HG03025 (cell line): ENCODE data around the gene DACH1.

Source experiments
- ATAC-seq: cut with Tn5 transposase; IDR thresholded peaks from one replicate; pipeline ENCODE4 v1.9.1; 2021; ENCODE audit warnings: mild to moderate bottlenecking, moderate library complexity; ENCODE audit not compliant: unreplicated experiment, low FRiP score

DACH1 gene

DNA sequence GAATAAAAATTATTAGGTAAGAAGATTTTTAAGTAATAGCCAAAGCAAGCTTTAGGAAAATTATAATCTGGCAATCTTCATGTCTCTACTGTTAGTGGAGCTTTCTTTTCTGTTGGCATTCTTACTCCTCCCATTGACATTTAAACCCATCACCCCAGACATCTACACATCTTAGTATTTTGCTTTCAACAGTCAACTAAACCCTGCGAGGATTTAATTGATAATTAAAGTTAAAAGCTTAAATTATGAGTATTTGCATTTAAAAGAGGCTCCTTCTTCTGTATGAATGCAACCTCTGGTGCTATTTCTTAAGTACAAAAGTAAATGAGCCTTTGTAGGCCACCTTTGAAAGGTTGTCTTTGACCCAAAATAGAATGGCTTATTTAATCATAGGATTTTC, 148.1 kb downstream of the DACH1 start:
- no peak for ATAC-seq

DNA sequence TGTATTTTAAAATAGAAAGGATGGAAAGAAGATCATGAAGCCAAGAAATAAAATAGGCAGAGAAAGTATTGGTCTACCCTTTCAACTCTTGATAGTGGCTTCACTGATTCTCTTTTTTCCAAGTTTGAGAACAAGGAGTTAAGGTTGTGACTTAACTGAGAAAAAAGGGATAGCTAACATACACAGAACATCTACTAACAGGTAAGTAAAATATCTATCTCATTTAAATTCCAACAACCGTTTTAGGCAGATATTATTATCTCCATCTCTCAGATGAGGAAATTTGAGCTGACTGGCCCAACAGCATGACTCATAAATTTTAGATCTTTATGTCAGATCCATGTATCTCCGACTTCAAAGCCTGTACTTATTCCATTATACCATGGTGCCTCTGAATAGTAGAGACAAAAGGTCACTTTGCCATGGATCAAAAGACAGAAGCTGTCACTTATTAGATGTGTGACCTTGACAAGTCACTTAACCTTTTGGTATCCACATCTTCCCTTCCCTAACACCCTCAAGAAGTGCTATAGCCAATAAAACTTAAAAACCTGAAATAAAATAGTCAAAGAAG, 152.1 kb downstream of the DACH1 start:
- no peak for ATAC-seq

DNA sequence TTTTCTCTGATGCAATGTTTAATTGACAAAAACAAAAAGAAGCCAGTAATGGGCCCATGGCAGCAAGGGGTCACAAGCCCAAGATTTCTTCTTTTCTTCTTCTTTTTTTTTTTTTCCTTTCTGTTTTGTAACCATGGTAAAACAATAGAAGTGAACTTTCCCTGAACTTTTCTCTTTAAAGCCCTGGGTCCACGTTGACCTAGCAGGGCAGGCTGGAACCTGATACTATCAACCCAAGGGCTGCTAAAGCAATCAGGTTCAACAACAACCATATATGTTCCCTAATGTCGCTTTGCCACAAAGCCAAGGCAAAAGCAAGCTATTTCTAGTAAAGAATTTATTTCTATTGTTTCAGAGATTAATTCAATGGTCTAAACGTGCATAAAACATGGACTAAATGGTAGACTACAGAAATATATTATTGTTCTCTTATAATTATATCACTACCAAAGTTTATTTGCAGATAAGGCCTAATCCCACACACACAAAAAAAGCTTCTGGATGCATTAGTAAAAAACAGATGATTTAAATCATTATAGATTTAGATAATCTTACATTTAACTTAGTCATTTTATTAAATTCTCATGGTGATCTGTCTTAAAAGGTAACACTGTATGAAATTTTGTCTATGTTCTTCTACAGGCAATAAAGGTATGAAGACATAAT, 153.9 kb downstream of the DACH1 start:
- ATAC-seq, result no peak

DNA sequence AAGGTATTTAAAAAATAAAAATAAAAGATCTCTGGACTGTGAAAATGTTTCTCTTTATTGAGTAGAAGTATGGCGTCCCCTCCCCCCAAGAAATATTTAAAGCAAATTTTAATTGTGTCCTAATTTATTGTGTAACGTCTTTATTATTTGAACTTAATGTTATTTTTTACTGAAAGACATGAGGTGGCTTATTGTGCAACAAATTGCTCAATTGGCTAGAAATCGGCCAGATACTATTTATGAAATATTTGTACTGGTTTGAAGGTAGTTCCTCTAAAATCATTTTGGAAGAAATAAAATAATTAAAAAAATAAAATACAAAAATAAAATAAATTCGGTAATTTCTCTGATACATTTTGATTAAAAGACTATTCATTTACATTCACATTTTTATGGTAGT, 162.3 kb downstream of the DACH1 start:
- ATAC-seq, result no peak

DNA sequence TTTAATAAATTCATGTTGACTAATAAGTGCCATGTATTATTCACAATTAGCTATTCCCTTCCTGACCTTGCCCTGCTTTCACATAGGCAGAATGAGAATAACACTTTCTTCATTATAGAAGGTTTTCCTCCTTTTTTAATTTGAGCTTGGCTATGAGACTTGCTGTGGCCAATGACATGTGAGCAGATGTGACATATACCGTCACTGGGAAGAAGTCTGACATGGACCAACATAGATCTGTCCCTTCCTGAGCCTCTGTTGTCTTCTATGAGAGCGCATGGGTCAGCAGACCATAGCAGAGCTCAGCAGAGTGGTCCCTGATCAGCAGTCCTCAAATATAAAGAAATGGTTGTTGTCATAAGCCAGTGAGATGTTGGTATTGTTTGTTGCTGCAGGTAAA, 163.9 kb downstream of the DACH1 start:
- no peak for ATAC-seq

DNA sequence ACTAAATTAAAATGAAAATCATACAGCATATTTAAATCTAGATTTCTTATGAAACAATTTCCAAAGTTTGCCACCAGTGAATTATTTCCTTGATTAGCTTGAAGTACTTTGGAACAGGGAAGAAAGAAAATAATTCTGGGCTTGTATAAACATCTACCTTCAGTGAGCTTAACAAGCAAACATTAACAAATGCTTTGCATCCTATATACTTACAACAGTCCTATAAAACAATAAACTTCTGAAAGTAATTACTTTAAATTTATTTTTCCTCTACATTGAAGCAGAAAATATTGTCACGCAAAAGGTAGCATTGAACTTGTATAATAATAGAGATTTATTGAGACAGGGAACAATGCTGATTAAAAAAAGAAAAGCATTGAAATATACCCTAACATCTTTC, 164.8 kb downstream of the DACH1 start:
- no peak for ATAC-seq

DNA sequence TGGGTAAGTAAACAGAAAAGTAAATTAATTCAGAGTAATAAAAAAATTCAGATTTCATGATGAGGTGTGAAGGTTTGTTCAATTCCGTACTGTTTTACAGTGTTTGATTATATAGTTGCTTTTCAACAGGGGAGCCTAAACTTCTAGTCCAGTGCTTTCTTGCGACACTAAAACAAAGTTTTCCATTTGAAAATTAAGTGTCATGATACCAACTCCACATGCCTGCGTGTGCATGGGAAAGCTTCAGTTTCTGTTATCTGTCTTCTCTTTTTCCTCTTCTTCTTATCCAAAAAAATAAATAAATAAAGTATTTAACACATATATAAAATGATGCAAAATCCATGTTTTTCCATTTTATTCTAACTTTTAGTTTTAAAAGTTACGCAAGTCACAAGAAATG, 165.3 kb downstream of the DACH1 start:
- ATAC-seq, result no peak

DNA sequence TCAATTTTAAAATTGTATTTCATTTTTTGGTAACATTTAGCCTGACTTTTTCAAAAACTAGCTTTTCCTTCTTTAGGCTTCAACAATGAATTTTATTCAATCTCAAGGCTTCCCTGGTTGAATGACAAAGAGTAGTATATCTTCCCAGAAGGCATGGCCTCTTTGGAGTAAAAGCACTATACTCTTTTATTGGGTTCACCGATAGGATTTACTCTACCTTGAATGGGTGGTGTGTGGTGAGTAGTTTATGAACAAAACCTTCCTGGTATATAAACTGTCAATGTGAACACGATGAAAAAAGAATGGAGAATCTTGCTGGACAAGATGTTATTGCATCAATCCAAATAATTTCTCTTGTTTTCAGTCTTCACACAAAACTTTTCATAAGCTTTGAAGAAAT, 167.7 kb downstream of the DACH1 start:
- no peak for ATAC-seq

DNA sequence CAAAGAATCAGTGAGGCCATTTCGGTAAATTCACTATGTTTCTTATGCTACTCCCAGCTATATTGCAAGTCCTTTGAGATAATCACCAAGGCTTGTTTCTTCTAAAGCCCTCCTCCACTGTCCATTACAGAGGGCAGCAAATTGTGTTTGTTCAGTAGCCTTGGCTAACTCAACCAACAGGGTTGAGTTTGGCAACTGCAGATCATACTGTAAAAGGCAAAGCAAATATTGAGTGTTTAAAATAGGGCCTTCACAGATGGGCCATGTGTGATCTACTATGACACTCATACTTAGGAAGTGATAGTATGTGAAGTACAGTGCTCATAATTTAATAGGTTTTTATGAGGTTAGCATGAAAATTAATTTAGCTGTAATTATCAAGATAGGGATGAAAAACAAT, 171.3 kb downstream of the DACH1 start:
- no peak for ATAC-seq

DNA sequence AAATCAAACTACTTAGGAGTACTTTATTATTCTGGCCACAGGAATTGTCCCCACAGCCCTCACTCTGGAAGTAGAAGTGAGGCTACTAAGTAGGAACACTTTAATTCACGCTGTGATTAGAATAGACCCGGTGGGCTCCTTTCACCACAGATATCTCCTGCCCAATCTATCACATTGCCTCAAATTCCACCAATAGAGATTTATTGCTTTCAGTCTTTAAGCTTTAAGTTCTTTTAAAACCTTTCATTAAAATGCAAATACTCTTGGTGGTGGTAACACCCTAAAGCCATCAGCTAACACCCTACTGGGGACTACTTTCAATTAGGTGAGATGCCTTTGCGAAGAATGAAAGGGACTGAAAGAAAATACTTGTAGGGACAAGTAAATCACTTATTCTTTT, 181.9 kb downstream of the DACH1 start:
- ATAC-seq, result no peak

DNA sequence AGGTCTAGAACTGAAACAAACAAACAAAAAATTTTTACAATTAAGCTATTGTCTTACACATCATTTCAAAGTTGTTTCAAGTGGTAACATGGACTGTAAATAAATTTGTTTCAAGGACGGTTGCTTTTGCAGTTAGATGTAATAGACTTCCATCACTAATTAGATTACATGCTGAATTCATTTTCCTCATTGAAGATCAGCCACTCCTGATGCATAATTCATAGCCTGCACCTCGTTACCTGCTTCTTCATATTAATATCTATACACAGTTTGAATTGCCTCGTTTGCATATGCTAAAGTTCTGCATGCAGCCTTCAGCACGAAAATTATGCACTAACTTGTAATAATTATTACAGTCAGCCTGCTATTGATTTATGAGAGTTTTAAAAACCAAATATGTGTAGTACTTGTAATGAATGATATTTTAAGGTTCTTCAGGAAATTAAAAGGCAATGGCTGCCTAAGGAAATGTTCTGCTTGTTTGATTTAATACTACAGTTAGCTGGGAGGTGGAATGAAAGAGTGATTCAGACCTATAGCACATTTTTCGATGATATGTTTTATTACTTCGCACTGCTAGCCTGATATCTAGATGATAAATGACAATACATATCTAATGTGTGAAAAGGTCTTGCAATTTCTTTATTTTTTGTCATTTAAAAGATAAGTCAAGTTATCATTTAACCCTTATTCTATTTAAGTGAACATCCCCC, 184.9 kb downstream of the DACH1 start:
- no peak for ATAC-seq

DNA sequence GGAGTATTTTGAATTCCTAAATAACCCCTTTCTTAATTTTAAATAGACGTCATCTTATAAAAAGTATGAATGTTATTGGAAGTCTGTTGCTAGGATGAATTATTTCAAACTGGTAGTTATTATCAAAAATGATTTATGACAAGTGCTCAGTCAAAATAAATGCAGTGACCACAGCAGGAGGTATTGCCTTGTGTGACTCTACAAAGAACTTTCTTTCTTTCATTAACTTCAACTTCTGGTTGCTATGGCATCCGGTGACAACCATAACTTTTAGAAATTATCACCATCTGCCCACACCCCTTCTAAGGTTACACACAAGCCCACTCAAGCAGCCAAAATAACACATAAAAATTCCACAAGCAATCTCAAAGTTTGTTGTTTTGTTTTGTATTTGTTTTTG, 189.9 kb downstream of the DACH1 start:
- no peak for ATAC-seq

DNA sequence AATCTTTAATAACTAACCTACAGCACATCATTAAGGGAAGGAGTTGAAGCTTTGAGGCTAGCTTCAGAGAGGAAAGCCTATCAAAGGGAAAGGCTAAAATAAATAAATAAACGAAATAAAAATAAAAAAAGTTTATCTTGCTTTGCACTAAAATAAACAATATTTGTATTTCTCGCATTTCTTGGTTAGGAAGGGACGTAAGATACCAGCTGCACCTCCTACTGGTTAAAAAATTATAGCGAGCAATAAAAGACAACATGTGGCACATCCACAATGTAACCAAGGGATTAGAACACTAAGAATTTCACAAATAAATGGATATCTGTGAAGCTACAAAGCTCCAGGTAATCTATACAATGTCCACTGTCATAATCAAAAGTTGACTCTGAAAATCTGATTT, 194.5 kb downstream of the DACH1 start:
- no peak for ATAC-seq

DNA sequence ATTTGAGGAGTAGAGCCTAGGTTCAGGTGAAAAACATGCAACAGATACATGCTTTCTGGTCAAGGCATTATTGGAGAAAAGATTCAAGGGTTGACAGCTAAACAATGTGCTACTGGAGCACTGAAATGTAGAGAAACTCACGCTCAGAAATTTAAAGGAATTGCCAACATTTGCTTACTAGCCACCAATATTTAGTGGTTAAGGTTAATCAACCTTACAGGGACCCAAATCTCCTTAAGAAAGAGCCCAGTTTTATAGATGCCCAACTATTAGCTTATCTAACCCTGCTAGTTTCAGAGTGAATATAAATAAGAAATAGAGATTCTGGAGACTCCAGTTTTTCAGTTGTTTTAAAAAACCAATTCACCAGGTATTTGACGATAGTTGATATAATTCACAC, 203.6 kb downstream of the DACH1 start:
- no peak for ATAC-seq

DNA sequence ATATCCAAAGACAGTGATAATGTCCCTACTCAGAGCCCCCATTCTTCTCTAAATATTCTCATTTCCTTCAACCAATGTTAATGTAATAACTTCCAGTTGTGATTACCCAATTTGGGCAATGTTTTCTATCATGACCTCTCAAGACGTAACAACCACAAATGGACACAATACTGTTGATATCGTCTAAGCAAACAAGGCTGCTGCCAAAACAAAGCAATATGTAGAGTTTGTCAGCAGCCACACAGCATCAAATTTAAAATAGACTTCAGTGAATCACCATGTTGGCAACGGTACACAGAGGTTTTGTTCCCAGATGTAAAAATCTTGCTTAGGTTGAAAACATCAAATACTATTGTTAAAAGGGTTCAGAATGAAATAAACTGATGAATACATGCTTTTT, 205.1 kb downstream of the DACH1 start:
- ATAC-seq, result no peak

DNA sequence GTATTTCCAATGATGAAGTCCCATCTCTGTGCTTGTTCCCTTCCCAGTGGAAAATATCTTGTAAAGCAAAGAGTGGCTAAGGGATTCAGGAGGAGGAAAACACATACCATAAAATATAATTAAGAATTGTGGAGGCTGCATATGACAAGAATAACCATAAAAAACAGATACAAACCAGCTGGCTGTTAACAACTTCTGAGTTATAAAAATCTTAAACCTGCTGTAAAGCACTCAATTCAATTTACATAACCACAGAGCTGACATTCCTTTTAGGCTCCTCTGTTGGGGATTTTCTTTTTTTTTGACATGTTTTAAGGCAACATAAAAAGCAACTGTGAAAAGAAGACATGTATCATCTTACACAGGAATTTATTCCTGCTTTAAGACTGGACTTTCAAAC, 207.6 kb downstream of the DACH1 start:
- no peak for ATAC-seq

DNA sequence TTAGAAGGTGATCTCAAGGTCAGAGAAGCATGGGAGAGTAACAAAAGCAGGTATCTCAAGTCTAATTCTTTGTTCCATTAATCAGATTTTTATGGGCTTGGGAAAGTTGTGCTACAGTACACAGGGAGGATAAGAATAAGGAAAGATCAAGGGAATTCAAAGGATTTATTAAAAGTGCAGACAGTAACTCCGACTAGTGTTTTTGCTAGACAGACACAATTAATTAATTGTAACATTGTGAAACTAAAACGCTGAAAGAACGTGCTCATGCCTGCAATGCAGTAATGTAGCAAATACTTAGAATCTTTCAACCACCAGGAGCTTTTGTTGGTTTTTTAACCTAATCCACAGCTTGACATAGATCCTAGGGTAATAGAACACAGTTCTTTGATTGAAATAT, 221.5 kb downstream of the DACH1 start:
- no peak for ATAC-seq

DNA sequence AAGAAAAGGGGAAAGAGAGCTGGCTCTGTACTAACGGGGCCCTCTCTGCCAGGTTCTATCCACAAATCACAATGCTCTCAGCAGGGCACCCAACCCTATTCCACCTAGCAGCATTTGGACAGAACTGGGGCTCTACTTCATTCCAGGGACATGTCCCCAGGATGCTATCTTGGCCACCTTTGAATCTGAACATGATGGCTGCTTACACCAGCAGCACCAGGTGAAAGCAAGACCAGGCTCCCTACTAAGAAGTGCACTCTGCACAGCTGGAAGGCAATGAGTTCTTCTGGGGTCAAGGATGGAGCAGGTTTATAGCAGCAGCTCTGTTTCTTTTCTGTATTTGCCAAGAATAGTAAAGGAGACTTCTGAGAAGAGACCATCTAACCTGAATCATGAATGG, 222.4 kb downstream of the DACH1 start:
- ATAC-seq, result no peak

DNA sequence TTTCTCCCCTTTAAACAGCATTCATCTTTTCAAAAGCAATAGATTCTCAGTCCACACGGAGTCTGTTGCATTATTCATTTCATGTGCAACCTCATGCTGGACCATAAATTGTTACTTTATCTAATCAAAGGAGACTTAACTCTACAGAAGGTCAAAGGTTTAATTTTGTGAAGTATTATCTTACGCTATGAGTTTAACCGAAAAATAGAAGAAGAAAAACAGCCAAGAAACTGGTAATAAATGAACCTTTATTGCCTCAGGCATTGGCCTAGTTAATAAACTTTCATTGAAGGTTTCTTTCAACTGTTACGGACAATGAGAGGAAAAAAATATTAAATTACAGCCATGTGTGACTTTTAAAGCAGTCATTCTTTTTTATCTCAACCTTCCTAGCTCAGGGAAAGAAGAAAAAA, 223.6 kb downstream of the DACH1 start:
- ATAC-seq, result no peak

DNA sequence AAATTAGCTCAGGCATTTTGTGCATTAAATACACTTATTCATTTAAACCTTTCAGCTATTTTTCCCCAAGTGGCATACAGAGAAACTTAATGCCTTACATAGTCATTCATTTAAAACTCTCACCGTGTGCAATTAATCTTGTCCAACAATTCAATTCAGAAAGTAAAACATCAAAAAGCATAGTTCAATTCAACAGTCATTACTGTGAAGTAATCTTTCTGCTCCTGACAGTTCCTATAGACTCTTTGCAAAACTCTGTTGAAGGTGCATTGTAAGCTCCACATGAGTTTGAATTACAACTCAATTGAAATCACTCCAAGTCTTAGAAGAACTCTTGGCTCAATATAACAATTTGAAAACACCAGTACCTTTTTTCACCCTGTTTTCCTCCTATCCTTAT, 228.3 kb downstream of the DACH1 start:
- no peak for ATAC-seq

DNA sequence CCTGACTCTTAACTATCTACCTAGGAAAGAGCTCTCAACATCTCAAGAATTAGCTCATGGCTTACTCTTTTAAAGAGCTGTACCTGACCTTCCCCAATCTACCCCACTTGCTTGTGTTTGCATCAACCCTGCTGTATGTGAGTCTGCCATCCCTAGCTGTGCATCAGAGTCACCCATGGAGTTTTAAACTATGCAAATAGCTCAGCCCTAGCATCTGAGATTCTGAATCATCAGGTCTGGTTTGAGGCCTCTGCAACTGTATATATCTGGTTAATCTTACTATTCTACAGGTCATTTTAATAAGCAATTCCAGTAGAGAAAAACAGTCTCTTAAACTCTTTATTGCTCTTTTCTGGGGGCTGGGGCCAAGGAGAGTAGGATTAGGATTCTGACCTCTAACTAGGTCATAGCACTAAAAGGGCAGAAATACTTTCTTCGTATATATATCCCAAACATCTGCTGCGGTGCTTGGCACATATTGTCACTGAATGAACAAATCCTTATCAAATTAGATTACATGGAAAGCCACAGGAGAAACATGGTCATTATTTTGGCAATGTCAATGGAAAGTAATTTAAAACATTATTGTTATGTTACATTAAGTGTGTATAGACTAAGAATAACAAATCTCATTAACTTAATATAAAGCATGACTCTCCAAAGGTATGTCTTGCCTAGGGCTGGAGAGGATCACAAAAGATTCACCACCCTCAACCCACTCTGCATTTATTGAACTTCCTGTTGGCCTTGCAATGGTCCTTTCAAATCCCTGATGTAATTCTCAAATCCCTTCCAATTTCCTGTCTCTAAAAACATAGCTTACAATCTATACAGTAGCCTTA, 232.2 kb downstream of the DACH1 start:
- ATAC-seq, result no peak
